Ishikawa (cell line): ENCODE results near the gene TRAF4.
A peak's percentile ranks its signal among the peaks of the same experiment; 100 is the strongest.

Source experiments
- CEBPB ChIP-seq: IDR thresholded peaks from 2 replicates; pipeline ENCODE4 v1.6.1; 2012
- CREB1 ChIP-seq: IDR thresholded peaks from 2 replicates; pipeline ENCODE4 v1.6.1; 2012; ENCODE audit warnings: low read depth
- EGR1 ChIP-seq: IDR thresholded peaks from 2 replicates; pipeline ENCODE4 v1.6.1; 2012
- EP300 ChIP-seq: IDR thresholded peaks from 2 replicates; pipeline ENCODE4 v1.6.1; 2012; ENCODE audit warnings: borderline replicate concordance
- FOXM1 ChIP-seq: IDR thresholded peaks from 2 replicates; pipeline ENCODE4 v1.6.1; 2012; ENCODE audit warnings: low read depth, borderline replicate concordance
- MAX ChIP-seq: IDR thresholded peaks from 2 replicates; pipeline ENCODE4 v1.6.1; 2012
- NFIC ChIP-seq: IDR thresholded peaks from 2 replicates; pipeline ENCODE4 v1.6.1; 2012
- RAD21 ChIP-seq: IDR thresholded peaks from 2 replicates; pipeline ENCODE4 v1.6.1; 2012; ENCODE audit warnings: low read depth
- REST ChIP-seq: IDR thresholded peaks from 2 replicates; pipeline ENCODE4 v1.6.1; 2012; ENCODE audit warnings: low read depth, mild to moderate bottlenecking
- TAF1 ChIP-seq: IDR thresholded peaks from 2 replicates; pipeline ENCODE4 v1.6.1; 2012; ENCODE audit warnings: low read depth, mild to moderate bottlenecking
- TCF12 ChIP-seq: IDR thresholded peaks from 2 replicates; pipeline ENCODE4 v1.6.1; 2012; ENCODE audit warnings: low read depth
- TEAD4 ChIP-seq: IDR thresholded peaks from 2 replicates; pipeline ENCODE4 v1.6.1; 2012
- YY1 ChIP-seq: IDR thresholded peaks from 2 replicates; pipeline ENCODE4 v1.6.1; 2012; ENCODE audit warnings: low read depth
- ZBTB7A ChIP-seq: IDR thresholded peaks from 2 replicates; pipeline ENCODE4 v1.6.1; 2012; ENCODE audit warnings: low read depth
- TF ChIP-seq, protein P1 (sequence below): IDR thresholded peaks from 2 replicates; pipeline ENCODE4 v1.6.1; 2012

Gene TRAF4

DNA sequence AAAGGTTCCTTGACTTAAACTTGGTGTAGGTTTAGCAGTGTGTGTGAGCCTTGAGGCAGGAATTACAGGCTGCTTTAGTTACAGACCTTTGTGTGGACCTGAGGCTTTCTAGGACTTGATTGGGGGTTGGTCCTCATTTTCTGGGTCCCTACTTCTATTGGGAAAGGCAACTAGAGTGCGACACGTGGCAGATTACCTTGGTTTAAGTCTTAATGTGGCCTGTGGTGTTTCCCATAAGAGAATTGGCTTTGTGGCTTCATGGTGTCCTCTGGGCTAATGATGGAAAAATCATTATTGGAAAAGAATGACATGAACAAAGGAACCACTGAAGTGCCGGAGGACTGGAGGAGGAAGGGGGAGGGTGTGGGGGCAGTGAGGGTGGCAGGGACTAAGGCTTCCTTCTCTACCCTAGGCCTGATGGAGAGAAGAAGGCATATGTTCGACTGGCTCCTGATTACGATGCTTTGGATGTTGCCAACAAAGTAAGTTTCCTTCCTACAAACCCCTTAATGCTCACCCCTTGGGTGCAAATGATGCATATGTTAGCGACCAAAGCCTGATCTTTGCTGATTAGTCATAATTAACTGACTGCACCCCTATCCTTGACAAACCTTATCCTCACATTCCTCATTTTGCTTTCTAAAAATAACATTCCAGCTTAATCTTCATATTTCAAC, 20.5 kb upstream of the TRAF4 start:
- no peak for TF ChIP-seq TEAD4
- TF ChIP-seq FOXM1 = no peak
- no peak for TF ChIP-seq RAD21
- no peak for TF ChIP-seq CEBPB
- no peak for TF ChIP-seq EP300
- no peak for TF ChIP-seq TAF1

DNA sequence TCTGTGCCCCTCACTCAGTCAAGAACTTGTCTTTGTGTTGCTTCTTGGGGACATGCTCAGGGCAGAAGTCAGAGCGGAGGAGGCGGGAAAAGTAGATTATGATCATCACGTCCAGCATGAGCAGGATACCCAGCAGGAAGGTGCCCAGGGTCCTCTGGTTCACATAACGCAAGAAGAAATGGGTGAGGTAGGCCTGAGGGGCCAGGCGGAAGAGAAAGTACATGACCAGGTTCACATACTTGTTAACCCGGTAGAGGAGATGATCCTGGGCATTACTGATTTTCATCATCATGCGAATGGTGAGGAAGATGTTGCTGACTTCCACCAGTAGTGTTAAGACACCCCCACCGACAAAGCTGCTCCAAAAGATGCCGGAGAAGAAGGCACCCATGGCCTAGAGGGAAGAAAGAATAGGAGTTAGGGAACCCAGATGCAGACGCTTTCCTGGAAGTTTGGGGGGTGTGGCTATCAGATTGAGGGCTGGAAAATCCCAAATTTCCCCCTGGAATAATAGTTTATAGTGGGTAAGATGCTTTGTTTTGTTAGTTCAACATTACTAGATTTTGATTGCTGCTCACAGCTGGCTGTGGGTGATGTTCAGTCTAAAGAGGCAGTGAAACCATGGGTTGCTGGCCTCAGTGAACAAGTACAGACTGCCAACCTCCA, 19.2 kb upstream of the TRAF4 start:
- no peak for TF ChIP-seq TCF12
- TF ChIP-seq CREB1 = no peak
- no peak for TF ChIP-seq RAD21
- TF ChIP-seq, protein P1, sequence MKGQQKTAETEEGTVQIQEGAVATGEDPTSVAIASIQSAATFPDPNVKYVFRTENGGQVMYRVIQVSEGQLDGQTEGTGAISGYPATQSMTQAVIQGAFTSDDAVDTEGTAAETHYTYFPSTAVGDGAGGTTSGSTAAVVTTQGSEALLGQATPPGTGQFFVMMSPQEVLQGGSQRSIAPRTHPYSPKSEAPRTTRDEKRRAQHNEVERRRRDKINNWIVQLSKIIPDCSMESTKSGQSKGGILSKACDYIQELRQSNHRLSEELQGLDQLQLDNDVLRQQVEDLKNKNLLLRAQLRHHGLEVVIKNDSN = no peak
- TF ChIP-seq REST = no peak
- no peak for TF ChIP-seq EGR1
- no peak for TF ChIP-seq ZBTB7A
- no peak for TF ChIP-seq EP300
- no peak for TF ChIP-seq FOXM1
- no peak for TF ChIP-seq CEBPB
- no peak for TF ChIP-seq YY1
- TF ChIP-seq TEAD4 = no peak
- TF ChIP-seq NFIC = no peak
- TF ChIP-seq TAF1 = no peak
- no peak for TF ChIP-seq MAX

- TF ChIP-seq TCF12 (no peak), FOXM1 (0 out of 2 replicates have a peak, but pooled peaks have one; percentile 2), NFIC (no peak), YY1 (no peak), TAF1 (no peak), MAX (no peak), ZBTB7A (no peak), REST (no peak), RAD21 (no peak), EGR1 (no peak), CREB1 (no peak), EP300 (0 out of 2 replicates have a peak, but pooled peaks have one; percentile 7)
- TF ChIP-seq, protein P1 = no peak
These were observed 18.6 kb upstream of the TRAF4 start for GRCh38 chr17:28725166-28725659.

DNA sequence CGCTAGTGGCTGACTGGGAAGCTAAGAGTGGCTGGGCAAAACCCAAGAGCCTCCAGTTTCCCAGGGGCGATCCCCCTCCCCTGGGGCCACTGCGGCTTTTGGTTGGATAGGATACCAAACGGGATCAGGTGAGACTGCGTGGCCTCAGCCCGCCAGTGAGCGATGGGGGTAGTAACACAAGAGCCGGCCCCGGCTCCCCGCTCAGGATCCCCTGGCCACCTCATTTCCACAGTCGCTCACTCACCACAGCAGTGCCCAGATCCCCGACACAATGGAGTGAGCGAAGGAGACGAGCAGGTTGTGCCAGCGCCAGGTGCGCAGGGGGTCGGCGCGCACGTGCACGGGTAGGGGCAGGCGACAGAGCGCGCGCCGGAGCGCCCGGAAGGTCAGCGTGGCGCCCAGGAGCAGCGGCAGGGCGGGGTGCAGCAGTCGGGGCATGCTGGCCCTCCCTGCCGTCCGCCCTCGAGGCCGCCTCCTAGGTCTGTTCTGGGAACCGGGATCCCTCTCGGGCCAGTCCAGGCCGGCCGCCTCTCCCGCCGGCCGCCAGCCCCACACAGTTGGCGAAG, 18.1 kb upstream of the TRAF4 start:
- TF ChIP-seq TEAD4 (0 out of 2 replicates have a peak, but pooled peaks have one; percentile 47), RAD21 (no peak; the same call in 1 of the 2 replicates), FOXM1 (0 out of 2 replicates have a peak, but pooled peaks have one; percentile 6), ZBTB7A (peak; percentile 22), NFIC (peak; percentile 72), EGR1 (no peak), TCF12 (peak; percentile 64), CREB1 (no peak), EP300 (peak; percentile 42), CEBPB (0 out of 2 replicates have a peak, but pooled peaks have one; percentile 1), MAX (peak; percentile 98), REST (no peak), TAF1 (peak; percentile 64), YY1 (peak; percentile 78)
- TF ChIP-seq, protein P1 = peak; percentile 70
